Gastrocnemius medialis (tissue), 4 donors: ENCODE data around the gene PICK1. TPM values are rescaled to one million over a fixed set of nuclear protein-coding genes. Genes with fewer than 3 reads are reported as not detected.

Experiments used
- ATAC-seq, 2 donors: fragments of 150-250 bp; one replicate each; pipeline ENCODE4 v1.9.1; 2016
- DNase-seq, 2 donors: peaks; one replicate each; pipeline ENCODE4 v3.0.0-alpha.2; 2019
- H3K27ac ChIP-seq, 4 donors: fragments of 200-600 bp; sonication (generic); 1 replicate in 1 of 4; 2 replicates in 3 of 4; pipeline ENCODE4 v1.5.1; 2016 to 2018; ENCODE audit warnings: mild to moderate bottlenecking in 2 of 4, moderate library complexity in 1 of 4
- H3K27me3 ChIP-seq, 3 donors: fragments of 200-600 bp; sonication (generic) in 2 of 3; 1 replicate in 1 of 3; 2 replicates in 2 of 3; pipeline versions ENCODE4 v1.5.1 to v1.6.0; 2016 to 2019; ENCODE audit warnings: mild to moderate bottlenecking in 1 of 3, moderate library complexity in 1 of 3
- H3K36me3 ChIP-seq, 2 donors: fragments of 200-600 bp; sonication (generic) in 1 of 2; one replicate each; pipeline ENCODE4 v1.5.1; 2017 to 2018
- H3K4me1 ChIP-seq, 2 donors: fragments of 200-600 bp; sonication (generic) in 1 of 2; one replicate each; pipeline ENCODE4 v1.5.1; 2016 to 2017; ENCODE audit warnings: mild to moderate bottlenecking in 2 of 2
- H3K4me3 ChIP-seq, 4 donors: fragments of 200-600 bp; sonication (generic) in 3 of 4; 1 replicate in 1 of 4; 2 replicates in 3 of 4; pipeline ENCODE4 v1.5.1; 2016 to 2019; ENCODE audit warnings: mild to moderate bottlenecking in 2 of 4
- H3K9me3 ChIP-seq, 3 donors: fragments of 200-600 bp; sonication (generic) in 2 of 3; 1 replicate in 1 of 3; 2 replicates in 2 of 3; pipeline ENCODE4 v1.5.1; 2016 to 2019
- CTCF ChIP-seq, 5 experiments: fragments of 450-650 bp in 3 of 5; fragments of 200-600 bp in 2 of 5; sonication (generic) in 2 of 5; IDR thresholded peaks in 4 of 5; conservative IDR thresholded peaks in 1 of 5; 1 replicate in 4 of 5; 2 replicates in 1 of 5; pipeline ENCODE4 v1.5.1; 2016 to 2019; ENCODE audit warnings: antibody characterized with exemption in 5 of 5, mild to moderate bottlenecking in 3 of 5, moderate library complexity in 3 of 5
- POLR2A ChIP-seq, 2 donors: fragments of 450-650 bp; IDR thresholded peaks; one replicate each; pipeline ENCODE4 v1.6.1; 2017; ENCODE audit warnings: antibody characterized with exemption in 2 of 2, mild to moderate bottlenecking in 2 of 2, moderate library complexity in 2 of 2
- in situ Hi-C, 4 donors: fragments of 200-750 bp; cut with MboI; loops; one replicate each; pipeline versions ENCODE4 v1.15.0 to v1.8.0; 2017; ENCODE audit warnings: low sequenced_read_pairs in 4 of 4
- intact Hi-C: fragments of 100-400 bp; cut with DNase I; formaldehyde crosslinking; loops from one replicate; pipeline ENCODE4 v1.15.1; 2023; ENCODE audit warnings: low total_unique reads
- total RNA-seq, 4 donors: library from RNA; depleted of rRNA; stranded (reverse); fragments of >200 nt; gene quantifications; one replicate each; pipeline versions ENCODE4 v1.1.0 to v1.2.3, GENCODE V29; 2016

The PICK1 gene
- total RNA-seq, 4 donors from 2014 or later = 36.4 to 63.8 (median 50.1) TPM

GRCh38 chr22:38029901-38030300 lies 27.3 kb upstream of the PICK1 start:
- in situ Hi-C loops (no loop called here), intact Hi-C loops (no loop called here)
- Histone ChIP-seq H3K9me3 (no peaks in the 10 kb centered on the region), H3K4me1 (peaks cover 8 to 11% of the 10 kb centered on the region in 2 donors), H3K4me3 (no peak overlapping the region), H3K36me3 (no peaks in the 10 kb centered on the region), H3K27me3 (no peaks in the 10 kb centered on the region), H3K27ac (peak overlapping the region in 1 of 4 donors; percentile 14)
- DNase-seq (no peak), ATAC-seq (no peak)
- TF ChIP-seq CTCF (IDR thresholded peaks at IDR 0.05 in 4 of 5, conservative IDR thresholded peaks at IDR 0.05 in 1 of 5) (no peak), POLR2A (IDR thresholded peaks at IDR 0.05) (no peak)

- DNase-seq = no peak
- no peak for ATAC-seq
- Histone ChIP-seq H3K27me3 (no peaks in the 10 kb centered on the region), H3K9me3 (no peaks in the 10 kb centered on the region), H3K36me3 (no peaks in the 10 kb centered on the region), H3K4me3 (no peak overlapping the region), H3K4me1 (peaks cover 8 to 11% of the 10 kb centered on the region in 2 donors), H3K27ac (peak overlapping the region in 2 of 4 donors; percentile 14 to 18)
- TF ChIP-seq CTCF (IDR thresholded peaks at IDR 0.05 in 4 of 5, conservative IDR thresholded peaks at IDR 0.05 in 1 of 5) (no peak), POLR2A (IDR thresholded peaks at IDR 0.05) (no peak)
- in situ Hi-C loops (no loop called here), intact Hi-C loops (no loop called here)
Measured at GRCh38 chr22:38030311-38031133, 26.7 kb upstream of the PICK1 start.

GRCh38 chr22:38031491-38031890 lies 25.7 kb upstream of the PICK1 start:
- intact Hi-C loops (no loop called here), in situ Hi-C loops (no loop called here)

GRCh38 chr22:38032681-38033521 lies 24.3 kb upstream of the PICK1 start:
- TF ChIP-seq CTCF (IDR thresholded peaks at IDR 0.05 in 4 of 5, conservative IDR thresholded peaks at IDR 0.05 in 1 of 5) (no peak), POLR2A (IDR thresholded peaks at IDR 0.05) (no peak)
- H3K36me3 ChIP-seq = no peaks in the 10 kb centered on the region
- peaks cover 8 to 11% of the 10 kb centered on the region in 2 donors for H3K4me1 ChIP-seq
- DNase-seq (no peak), ATAC-seq (no peak)
- H3K4me3 ChIP-seq = no peak overlapping the region
- intact Hi-C loops (no loop called here), in situ Hi-C loops (no loop called here)
- H3K27ac ChIP-seq = peak overlapping the region in 2 of 4 donors; percentile 47 to 50
- no peaks in the 10 kb centered on the region for H3K9me3 ChIP-seq
- no peaks in the 10 kb centered on the region for H3K27me3 ChIP-seq

More at GRCh38 chr22:38031491-38031890, 25.7 kb upstream of the PICK1 start:
- Histone ChIP-seq H3K36me3 (no peaks in the 10 kb centered on the region), H3K9me3 (no peaks in the 10 kb centered on the region), H3K27ac (no peak overlapping the region), H3K27me3 (no peaks in the 10 kb centered on the region), H3K4me3 (no peak overlapping the region), H3K4me1 (peaks cover 8 to 11% of the 10 kb centered on the region in 2 donors)
- DNase-seq (no peak), ATAC-seq (no peak)
- TF ChIP-seq CTCF (IDR thresholded peaks at IDR 0.05 in 4 of 5, conservative IDR thresholded peaks at IDR 0.05 in 1 of 5) (no peak), POLR2A (IDR thresholded peaks at IDR 0.05) (no peak)
